HG03064 (cell line): ENCODE results near the gene MMP12.

ENCODE experiments used
- ATAC-seq: cut with Tn5 transposase; IDR thresholded peaks from one replicate; pipeline ENCODE4 v1.9.1; 2021; ENCODE audit warnings: low read depth; ENCODE audit not compliant: unreplicated experiment

The MMP12 gene

DNA sequence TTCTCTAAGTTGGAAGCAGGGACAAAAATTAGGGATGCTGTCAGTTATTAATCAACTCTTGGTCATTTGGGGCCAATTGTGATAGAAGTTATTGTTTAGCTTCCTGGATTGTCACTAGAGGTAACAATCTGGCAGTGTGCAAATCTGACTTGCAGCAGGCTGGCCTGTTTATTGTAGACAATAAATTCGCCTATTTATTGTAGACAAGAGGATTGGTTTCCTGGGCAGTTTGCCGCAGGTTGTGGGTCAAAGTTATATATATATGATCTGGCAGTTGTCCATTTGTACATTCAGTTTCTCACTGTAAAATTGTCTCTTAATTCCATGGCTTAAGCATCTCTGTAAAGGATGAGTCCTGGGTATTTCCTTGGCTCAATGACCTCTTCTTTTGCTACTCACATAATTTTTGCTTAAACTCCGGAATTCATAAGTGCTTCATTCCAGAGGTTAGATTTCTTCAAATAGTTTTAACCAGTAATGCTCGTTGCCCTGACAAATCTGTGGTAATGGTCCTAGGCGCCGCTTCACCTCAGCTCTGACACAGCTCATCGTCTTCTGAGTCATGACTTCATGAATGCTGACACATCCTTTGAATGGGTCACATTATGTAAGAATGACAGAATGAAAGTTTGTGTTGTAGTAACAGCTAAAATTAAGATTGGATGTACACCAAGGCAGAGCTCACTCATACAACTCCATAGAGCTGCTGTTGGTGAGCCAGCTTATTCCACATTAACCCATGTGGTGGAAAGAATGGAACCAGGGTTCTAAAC, 23.6 kb downstream of the MMP12 start:
- ATAC-seq: no peak

DNA sequence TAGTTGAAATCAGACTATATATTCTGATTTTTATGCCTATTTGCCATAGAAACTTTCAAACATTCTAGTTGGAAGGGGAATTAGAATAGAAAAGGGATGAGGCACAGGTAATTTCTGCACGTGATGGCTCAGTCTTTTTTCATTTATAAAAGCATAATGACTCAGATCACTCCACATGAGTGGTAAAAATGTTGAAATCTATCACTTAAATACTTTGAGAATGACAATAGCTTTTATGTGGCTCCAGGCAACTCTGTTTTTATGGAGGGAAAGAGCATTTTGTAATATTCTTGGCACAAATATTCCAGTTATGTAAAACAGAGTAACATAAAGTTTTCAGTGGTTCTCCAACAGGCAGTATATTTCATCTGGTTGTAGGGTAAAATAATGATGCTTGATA, 25.5 kb downstream of the MMP12 start:
- no peak for ATAC-seq

DNA sequence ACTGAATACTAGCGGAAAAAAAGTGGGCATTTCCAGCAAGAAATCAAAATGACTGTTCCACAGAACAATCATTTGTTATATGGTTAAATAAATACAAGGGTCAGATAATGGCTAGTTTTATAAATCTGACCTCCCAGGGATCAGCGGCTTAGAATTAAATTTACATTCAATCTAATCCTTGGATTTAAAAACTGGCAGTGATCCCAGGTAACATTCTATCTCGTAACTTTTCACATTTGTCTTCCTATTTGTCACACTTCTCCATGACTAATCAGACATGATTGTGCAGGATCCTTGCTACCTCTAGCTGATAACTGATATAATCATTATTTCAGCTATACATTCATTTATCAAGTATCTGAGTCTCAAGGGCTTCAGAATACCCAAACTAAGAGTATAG, 28.5 kb downstream of the MMP12 start:
- ATAC-seq: no peak

DNA sequence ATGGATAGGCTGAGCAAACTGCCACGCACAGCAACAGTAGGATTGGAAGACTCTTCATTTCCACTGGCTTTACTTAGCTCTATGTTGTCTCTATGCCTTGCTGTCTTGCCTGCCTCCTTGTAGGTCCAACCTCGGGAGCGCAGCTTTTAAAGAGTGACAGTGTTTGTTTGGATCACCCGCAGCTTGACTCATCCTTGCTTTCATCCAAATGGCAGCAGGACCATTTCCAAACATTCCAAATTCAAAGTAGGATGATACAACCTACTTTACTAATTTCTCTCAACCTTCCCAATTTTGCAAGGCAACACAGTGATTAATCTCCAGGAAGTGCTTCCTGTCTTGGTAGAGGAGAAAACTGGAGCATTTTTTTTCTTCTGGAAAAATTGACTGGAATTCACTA, 31.3 kb downstream of the MMP12 start, which contains the start of gene MMP3:
Gene MMP3 (minus strand): TSS at position 121 of the 400 bp plus-strand sequence. CDS start 63 bp downstream, at position 58.
- ATAC-seq: no peak

DNA sequence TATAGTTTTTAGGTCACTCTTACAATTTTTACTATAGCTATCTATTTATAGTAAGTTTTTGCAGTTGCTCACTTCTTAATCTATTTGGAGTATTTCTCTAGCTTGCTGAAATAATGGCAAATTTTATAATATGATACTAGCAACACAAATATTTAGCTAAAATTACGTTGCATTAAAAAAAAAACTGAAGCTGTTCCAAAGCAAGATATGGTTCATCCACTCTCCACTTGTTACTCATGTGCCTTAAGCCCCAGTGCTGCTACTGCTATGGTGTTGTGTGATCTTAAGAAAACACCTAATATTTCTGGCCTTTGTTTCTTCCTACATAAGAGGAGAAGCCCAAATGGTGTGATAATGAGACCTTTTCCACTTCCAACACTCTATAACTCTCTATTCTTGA, 31.9 kb downstream of the MMP12 start:
- no peak for ATAC-seq

DNA sequence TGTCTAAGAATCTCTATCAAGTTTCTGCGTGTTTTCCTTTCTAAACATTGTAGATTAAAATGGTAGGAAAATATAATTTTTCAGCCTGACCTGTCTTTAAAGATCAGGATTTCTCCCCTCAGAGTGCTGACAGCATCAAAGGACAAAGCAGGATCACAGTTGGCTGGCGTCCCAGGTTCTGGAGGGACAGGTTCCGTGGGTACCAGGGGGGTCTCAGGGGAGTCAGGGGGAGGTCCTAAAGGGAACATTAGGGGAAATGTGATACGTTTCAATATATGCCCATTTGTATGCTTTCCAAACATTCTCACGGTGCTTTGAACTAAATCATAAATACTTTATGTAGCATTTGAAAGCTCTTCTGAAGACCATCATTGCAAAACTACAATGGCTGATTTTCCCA, 34.8 kb downstream of the MMP12 start:
- ATAC-seq: no peak

DNA sequence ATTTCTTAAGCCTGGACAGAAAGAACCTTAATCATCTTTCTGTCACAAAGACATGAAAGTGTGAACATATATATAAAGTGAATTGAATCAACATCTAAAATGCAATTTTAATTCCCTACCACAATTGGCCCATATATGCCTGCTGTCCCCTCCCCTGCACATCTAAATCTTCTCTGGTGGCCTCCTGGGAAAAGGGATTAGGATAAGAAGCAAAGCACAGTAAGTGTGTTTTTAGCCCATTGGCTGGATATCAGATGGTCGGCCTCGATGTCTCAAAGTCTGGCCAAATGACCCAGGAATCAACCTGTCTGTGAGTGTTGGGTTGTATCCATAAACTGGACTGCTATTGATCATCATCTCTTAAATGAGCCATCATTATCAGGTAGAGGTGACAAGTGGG, 37.1 kb downstream of the MMP12 start:
- no peak for ATAC-seq

DNA sequence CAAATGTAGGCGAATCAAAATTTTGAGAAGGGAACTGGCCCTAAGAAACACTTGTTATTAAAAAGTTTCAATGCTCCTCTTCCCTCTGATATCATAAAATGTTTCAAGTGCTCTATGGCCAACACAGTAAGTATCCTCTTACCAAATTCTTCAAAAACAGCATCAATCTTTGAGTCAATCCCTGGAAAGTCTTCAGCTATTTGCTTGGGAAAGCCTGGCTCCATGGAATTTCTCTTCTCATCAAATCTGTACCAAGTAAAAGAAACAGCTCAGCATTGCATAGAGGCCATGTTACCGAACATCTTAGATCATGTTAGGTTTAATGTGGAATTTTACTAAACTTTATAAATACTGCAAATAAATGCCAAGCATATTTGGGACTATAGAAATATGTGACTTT, 37.6 kb downstream of the MMP12 start:
- no peak for ATAC-seq

DNA sequence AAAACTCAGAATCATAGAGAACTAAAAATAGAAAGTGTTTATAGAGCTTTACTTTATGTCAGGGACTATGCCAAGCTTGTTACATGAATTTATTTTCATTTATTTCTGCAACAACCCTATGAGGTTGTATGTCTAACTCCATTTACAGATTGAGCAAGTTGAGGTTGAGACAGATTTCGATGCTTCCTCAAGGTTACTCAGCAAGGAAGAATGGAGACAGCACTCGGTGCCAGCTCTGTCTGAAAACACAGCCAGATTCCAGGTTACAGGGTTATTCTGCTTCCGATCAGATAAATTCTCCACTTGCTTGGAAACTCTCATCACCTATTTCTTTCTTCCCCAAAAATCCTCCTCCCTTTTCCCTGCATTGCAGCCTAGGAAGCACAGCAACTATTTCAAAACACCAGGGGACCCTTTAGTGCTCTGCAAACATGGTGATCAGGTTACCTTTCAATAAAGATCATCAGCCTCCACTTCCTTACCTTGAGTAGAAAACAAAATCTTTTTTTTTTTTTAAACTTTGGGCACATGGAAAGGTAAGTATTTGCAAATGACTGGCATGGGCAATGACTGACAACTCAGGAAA, 38.4 kb downstream of the MMP12 start:
- ATAC-seq: no peak

DNA sequence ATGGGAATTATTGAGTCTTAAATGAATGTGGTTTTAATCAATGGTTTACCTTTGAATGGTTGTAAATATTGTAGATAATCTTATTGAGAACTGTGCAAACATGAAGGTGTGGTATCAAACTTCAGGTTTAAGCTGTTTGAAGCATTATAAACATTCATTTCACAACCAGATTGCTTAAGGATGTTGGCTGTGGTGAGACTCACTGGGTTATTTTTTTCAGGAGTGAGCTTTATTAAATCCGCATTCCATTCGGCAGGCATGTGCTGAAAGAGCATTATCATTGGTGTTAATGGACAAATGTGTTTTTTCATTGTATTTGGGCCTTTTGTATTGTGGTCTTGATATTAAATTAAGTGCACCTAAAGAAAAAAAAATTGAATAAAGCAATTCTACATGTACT, 41.1 kb downstream of the MMP12 start:
- ATAC-seq: no peak

DNA sequence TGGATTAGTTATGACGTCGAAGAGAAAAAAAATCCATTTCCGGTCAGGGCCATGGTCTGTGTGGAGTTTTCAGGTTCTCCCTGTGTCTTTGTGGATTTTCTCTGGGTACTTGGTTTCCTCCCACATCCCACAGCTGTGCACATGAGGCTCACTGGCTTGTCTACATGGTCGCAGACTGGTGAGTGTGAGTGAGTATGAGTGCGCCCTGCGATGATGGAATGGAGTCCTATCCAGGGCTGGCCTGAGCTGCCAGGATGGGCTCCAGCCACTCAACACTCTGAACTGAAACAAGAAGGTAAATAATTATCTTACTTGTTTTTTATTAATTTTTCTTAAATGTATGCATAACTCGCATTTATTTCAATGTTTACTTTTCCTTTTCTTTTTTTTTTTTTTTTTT, 42.2 kb downstream of the MMP12 start:
- ATAC-seq: no peak

DNA sequence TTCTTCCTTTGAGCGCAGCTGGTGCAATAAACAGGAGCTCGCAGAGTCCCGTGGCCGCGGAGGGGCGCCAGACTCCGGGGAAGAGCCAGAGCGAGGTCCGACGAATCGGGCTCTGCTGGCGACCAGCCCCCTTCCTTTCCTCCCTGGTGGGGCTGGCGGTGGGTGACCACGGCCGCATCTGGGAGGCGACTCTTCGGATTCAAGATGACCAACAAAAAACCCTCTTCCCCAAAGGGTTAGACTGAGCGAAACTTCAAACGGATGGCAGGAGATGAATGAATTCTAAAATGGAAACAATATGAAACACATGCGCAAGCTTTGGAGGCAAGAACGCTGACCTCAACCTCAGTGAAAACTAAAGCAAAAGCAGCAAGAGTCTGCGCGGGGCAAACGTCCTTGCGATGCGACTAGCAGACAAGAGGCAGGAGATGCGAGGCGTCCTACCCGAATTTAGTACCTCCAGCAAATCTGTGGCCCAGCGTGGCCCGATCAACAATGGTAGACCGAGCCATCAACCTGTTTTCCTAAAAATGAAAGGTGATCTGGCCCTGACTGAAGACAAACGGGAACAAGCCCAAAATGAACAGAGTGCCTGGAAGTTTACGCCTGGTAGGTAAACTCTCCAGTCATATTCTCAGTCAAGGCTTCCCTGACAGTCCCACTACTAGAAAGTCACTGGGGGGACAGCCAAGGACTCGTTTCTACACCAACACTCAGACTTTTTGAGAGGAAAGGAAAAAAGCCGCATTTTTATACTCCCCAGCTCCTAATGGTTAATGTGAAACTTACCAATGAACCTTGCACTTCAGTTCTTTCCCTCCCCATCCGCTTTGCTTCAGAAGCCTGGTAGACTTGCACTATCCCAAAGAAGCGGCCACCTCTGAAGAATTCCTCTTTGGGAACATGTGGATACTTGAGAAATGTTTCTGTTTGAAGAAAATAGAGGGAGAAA, 43.0 kb downstream of the MMP12 start:
- no peak for ATAC-seq

DNA sequence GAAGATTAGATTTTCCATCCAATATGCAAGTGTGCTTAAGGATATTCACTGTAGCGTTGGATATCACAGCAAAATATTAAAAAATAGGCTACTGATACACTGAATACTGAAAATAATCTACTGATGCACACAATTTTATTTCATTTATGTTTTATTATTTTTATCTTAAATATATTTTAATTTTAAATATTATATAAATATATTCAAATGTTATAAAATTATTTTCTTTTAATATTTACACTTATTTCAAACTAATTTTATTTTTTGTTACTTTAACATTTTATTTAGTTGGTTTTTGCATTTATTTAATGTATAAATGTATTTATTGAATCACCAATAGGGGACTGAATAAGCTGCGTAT, 43.7 kb downstream of the MMP12 start:
- ATAC-seq: no peak

DNA sequence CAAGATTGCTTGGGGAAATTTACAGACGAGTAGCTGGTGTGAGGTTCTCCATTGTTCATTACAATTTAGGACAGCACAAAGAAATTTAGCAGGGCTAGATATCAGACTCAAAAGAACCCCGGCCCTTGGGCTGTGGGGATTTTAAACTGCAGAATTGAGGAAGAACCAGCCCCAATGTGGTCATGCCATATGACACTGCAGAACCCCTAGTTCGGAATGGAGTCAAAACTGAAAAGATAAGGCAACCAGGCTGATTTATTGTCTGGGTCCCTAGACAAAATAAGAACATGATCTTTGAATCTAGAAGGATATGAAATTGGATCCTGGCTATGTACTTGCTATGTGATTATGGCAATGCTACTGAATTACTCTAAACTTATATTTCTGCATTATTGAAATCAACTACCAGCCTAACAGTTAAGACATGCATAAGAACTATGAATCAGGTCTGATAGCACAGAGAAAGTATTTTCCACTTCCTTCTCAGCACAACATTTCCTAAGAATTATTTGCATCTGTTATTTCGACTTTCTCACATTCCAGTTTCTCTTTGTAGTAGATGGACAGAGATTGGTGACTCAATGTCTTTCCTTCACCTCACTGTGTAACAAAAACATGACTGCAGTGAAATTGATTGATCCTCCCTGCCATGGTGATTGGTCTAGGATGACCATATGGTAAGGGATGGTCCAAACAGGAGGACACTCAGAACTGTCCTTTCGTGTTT, 44.6 kb downstream of the MMP12 start:
- no peak for ATAC-seq

DNA sequence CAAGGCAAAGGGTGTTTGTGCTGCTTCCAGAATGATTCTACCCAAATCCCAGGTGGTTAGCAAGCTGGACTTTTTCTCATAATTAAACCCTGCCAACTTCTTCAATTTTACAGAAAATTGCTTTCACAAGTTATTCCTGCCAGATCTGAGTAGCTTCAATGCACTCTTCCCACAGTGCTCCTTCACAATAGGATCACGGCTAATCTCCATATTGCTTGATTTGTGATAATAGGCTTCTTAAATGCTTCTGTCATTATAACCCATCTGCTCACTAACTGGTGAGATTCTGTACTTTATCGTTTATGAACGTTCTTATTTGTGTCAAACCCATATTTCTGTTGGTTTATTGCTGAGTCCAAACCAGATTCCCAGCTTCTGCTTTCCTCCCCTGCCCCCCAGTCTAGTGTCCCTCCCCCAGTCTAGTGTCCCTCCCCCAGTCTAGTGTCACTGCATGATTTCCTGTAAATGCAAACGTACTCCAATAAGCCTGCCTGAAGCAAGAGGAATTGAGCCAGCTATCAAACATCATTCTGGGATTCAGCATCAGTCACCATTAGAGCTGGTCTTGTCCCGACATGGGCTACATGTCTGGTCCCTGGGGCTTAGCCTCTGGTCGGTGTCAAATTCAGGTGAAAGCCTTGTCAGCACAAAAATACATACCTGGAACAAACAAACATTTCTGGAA, 45.3 kb downstream of the MMP12 start:
- ATAC-seq: no peak

DNA sequence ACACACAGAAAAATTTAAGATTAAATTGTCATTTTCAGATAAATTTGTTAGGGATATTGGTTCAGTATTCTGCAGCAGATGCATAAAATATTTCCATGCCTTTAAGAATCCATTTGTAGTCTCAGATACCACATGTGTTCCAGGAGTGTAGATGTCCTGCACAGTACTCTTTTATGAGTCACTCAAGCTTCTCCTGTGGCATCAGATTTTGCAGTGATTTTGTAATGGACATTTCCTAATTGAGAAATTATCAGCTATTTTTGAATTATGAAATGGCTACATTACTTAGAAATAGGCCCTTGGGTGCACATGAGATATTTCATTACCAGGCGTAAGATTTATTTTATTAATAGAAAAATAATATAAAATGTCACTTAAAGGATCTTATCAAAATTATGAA, 50.2 kb downstream of the MMP12 start:
- ATAC-seq: no peak

DNA sequence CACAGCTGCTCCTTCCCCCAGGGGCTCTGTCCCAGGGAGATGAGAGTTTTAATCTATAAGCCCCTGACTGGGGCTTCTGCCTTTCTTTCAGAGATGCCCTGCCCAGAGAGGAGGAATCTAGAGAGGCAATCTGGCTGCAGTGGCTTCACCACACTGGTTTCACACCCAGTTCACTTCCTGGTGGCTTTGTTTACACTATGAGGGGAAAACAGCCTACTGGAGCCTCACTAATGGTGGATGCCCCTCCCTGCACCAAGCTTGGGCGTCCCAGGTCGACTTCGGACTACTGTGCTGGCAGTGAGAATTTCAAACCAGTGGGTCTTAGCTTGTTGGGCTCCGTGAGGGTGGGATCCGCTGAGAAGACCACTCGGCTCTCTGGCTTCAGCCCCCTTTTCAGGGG, 55.3 kb downstream of the MMP12 start:
- ATAC-seq: no peak

DNA sequence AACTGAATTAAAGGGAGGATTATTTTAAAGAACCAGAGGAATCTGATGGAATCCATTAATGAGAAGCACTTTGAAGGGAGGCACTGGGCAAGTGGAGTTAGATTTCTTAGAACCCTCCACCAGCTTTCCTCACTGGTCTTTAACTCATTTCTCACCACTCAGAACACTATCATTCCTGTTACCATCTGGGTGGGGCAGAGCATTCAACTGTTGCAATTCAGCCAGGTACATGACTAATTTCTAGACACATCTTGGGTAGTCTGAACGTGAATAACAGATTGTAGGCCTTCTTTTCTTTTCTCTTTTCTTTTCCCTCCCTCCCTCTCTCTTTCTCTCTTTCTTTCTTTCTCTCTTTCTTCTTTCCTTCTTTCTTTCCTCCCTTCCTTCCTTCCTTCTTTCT, 61.3 kb downstream of the MMP12 start:
- no peak for ATAC-seq
